Activated CD4-positive, alpha-beta T cell treated with anti-CD3 and anti-CD28 coated beads, Interleukin-2, amount 10 ng/mL, durations not matched to agents 7 days and 5 days (primary cell): ENCODE measurements around the gene TICAM2. TPM values are rescaled to one million over a fixed set of nuclear protein-coding genes. Genes with fewer than 3 reads are reported as not detected.

Experiments used
- CTCF ChIA-PET: fragments of 350-600 bp; sonication (Branson Sonifier 250); formaldehyde crosslinking; loops from one replicate; lab custom pipeline; 2021; ENCODE audit warnings: antibody characterized with exemption; lab: Charles Lee
- POLR2A ChIA-PET: fragments of 350-600 bp; sonication (Branson Sonifier 250); formaldehyde crosslinking; loops from one replicate; lab custom pipeline; 2021; ENCODE audit warnings: antibody characterized with exemption; lab: Charles Lee
- DNase-seq: peaks from one replicate; pipeline ENCODE4 v3.0.0-alpha.2; 2020
- H3K27ac Mint-ChIP-seq: one replicate; pipeline ENCODE4 v1.8.0; 2021; ENCODE audit warnings: mild to moderate bottlenecking, moderate library complexity, mixed read lengths
- H3K27me3 Mint-ChIP-seq: one replicate; pipeline ENCODE4 v1.8.0; 2021; ENCODE audit warnings: mixed read lengths
- H3K36me3 Mint-ChIP-seq: one replicate; pipeline ENCODE4 v1.8.0; 2021; ENCODE audit warnings: low read depth, mixed read lengths
- H3K4me1 Mint-ChIP-seq: one replicate; pipeline ENCODE4 v1.8.0; 2021; ENCODE audit warnings: mixed read lengths
- H3K4me3 Mint-ChIP-seq: one replicate; pipeline ENCODE4 v1.8.0; 2021; ENCODE audit warnings: mild to moderate bottlenecking, moderate library complexity, mixed read lengths
- H3K9me3 Mint-ChIP-seq: one replicate; pipeline ENCODE4 v1.8.0; 2021; ENCODE audit warnings: mixed read lengths
- total RNA-seq, 2 experiments: library from RNA; stranded (reverse); gene quantifications; one replicate each; pipeline ENCODE4 v1.2.3, GENCODE V29; 2021

The TICAM2 gene
- total RNA-seq, 2 experiments from 2014 or later, result 1.1 to 1.4 TPM

GRCh38 chr5:115627295-115627865, 25.1 kb upstream of the TICAM2 start:
- CTCF ChIA-PET, result interaction anchor here (0.6 to 0.7 kb wide), 2 partner anchors 232 to 1939 kb away, joined by 4 read pairs; no protein-coding TSS in a partner anchor
- Mint-ChIP-seq H3K27ac (no peak overlapping the region), H3K36me3 (peaks cover 3% of the 10 kb centered on the region), H3K4me1 (peaks cover 19% of the 10 kb centered on the region), H3K9me3 (no peaks in the 10 kb centered on the region), H3K4me3 (no peak overlapping the region), H3K27me3 (peaks cover 10% of the 10 kb centered on the region)
- POLR2A ChIA-PET, result no interaction called here
- no peak for DNase-seq

- no peak for DNase-seq
- H3K27ac Mint-ChIP-seq, result no peak overlapping the region
- no peak overlapping the region for H3K4me3 Mint-ChIP-seq
- no peaks in the 10 kb centered on the region for H3K9me3 Mint-ChIP-seq
- H3K36me3 Mint-ChIP-seq, result peaks cover 7% of the 10 kb centered on the region
- H3K27me3 Mint-ChIP-seq, result peaks cover 5% of the 10 kb centered on the region
- ChIA-PET POLR2A (no interaction called here), CTCF (interaction anchor here (0.6 kb wide), 1 partner anchor 1938 kb away, joined by 4 read pairs; no protein-coding TSS in a partner anchor)
- peaks cover 24% of the 10 kb centered on the region for H3K4me1 Mint-ChIP-seq
Measured at GRCh38 chr5:115626445-115626823, 24.2 kb upstream of the TICAM2 start.

GRCh38 chr5:115625579-115626444, 23.5 kb upstream of the TICAM2 start, which contains the start of gene TMED7:
Gene TMED7 (minus strand): TSS chr5:115626036. CDS start chr5:115625792, 244 bp downstream.
- CTCF ChIA-PET, result interaction anchor here (0.7 to 3.2 kb wide), 3 partner anchors 9 to 214 kb away, joined by 3 to 13 read pairs (median 13); no protein-coding TSS in a partner anchor
- peak; percentile 99 for DNase-seq
- H3K9me3 Mint-ChIP-seq, result no peaks in the 10 kb centered on the region
- no peak within 1 kb of the TSS for H3K4me3 Mint-ChIP-seq
- POLR2A ChIA-PET, result no interaction called here
- H3K4me1 Mint-ChIP-seq, result peaks cover 28% of the 10 kb centered on the region
- H3K27ac Mint-ChIP-seq, result no peak within 1 kb of the TSS
- peaks cover 3% of the 10 kb centered on the region for H3K27me3 Mint-ChIP-seq
- H3K36me3 Mint-ChIP-seq, result peaks cover 7% of the 10 kb centered on the region

- peaks cover 3% of the 10 kb centered on the region for H3K27me3 Mint-ChIP-seq
- DNase-seq, result no peak
- H3K9me3 Mint-ChIP-seq, result no peaks in the 10 kb centered on the region
- ChIA-PET CTCF (interaction anchor here (0.7 to 3.2 kb wide), 3 partner anchors 9 to 215 kb away, joined by 3 to 13 read pairs (median 13); no protein-coding TSS in a partner anchor), POLR2A (no interaction called here)
- H3K4me1 Mint-ChIP-seq, result peaks cover 28% of the 10 kb centered on the region
- no peak overlapping the region for H3K4me3 Mint-ChIP-seq
- peaks cover 13% of the 10 kb centered on the region for H3K36me3 Mint-ChIP-seq
- H3K27ac Mint-ChIP-seq, result no peak overlapping the region
Measured at GRCh38 chr5:115624994-115625393, 22.7 kb upstream of the TICAM2 start.

GRCh38 chr5:115623658-115624057, 21.4 kb upstream of the TICAM2 start:
- H3K36me3 Mint-ChIP-seq, result peaks cover 23% of the 10 kb centered on the region
- H3K4me3 Mint-ChIP-seq, result no peak overlapping the region
- H3K4me1 Mint-ChIP-seq, result peaks cover 30% of the 10 kb centered on the region
- CTCF ChIA-PET, result interaction anchor here (1.0 to 3.2 kb wide), 4 partner anchors 10 to 219 kb away, joined by 3 to 13 read pairs (median 4); no protein-coding TSS in a partner anchor
- no peaks in the 10 kb centered on the region for H3K27me3 Mint-ChIP-seq
- no peak for DNase-seq
- no peaks in the 10 kb centered on the region for H3K9me3 Mint-ChIP-seq
- POLR2A ChIA-PET, result no interaction called here
- H3K27ac Mint-ChIP-seq, result no peak overlapping the region

- CTCF ChIA-PET, result no interaction called here
- peaks cover 25% of the 10 kb centered on the region for H3K4me1 Mint-ChIP-seq
- H3K36me3 Mint-ChIP-seq, result peaks cover 36% of the 10 kb centered on the region
- no peak for DNase-seq
- H3K4me3 Mint-ChIP-seq, result no peak overlapping the region
- POLR2A ChIA-PET, result no interaction called here
- H3K27ac Mint-ChIP-seq, result no peak overlapping the region
- no peaks in the 10 kb centered on the region for H3K27me3 Mint-ChIP-seq
- no peaks in the 10 kb centered on the region for H3K9me3 Mint-ChIP-seq
Measured at GRCh38 chr5:115621365-115621900, 19.2 kb upstream of the TICAM2 start.

- DNase-seq, result no peak
- peaks cover 46% of the 10 kb centered on the region for H3K36me3 Mint-ChIP-seq
- ChIA-PET CTCF (interaction anchor here (0.6 to 3.1 kb wide), 2 partner anchors 8 to 209 kb away, joined by 4 to 13 read pairs; partner anchors contain the start of gene TMED7), POLR2A (no interaction called here)
- no peak overlapping the region for H3K4me3 Mint-ChIP-seq
- no peaks in the 10 kb centered on the region for H3K9me3 Mint-ChIP-seq
- no peak overlapping the region for H3K27ac Mint-ChIP-seq
- H3K4me1 Mint-ChIP-seq, result peaks cover 10% of the 10 kb centered on the region
- H3K27me3 Mint-ChIP-seq, result no peaks in the 10 kb centered on the region
Measured at GRCh38 chr5:115616892-115617291, 14.6 kb upstream of the TICAM2 start.

GRCh38 chr5:115616472-115616871, 14.2 kb upstream of the TICAM2 start:
- ChIA-PET CTCF (interaction anchor here (0.6 to 3.1 kb wide), 2 partner anchors 9 to 209 kb away, joined by 4 to 13 read pairs; partner anchors contain the start of gene TMED7), POLR2A (no interaction called here)
- peaks cover 46% of the 10 kb centered on the region for H3K36me3 Mint-ChIP-seq
- H3K4me1 Mint-ChIP-seq, result peaks cover 9% of the 10 kb centered on the region
- no peaks in the 10 kb centered on the region for H3K9me3 Mint-ChIP-seq
- no peak overlapping the region for H3K27ac Mint-ChIP-seq
- no peaks in the 10 kb centered on the region for H3K27me3 Mint-ChIP-seq
- H3K4me3 Mint-ChIP-seq, result no peak overlapping the region
- no peak for DNase-seq

GRCh38 chr5:115611873-115612272, 9.6 kb upstream of the TICAM2 start:
- no peak for DNase-seq
- ChIA-PET CTCF (interaction anchor here (0.9 kb wide), 1 partner anchor 10 kb away, joined by 4 read pairs; no protein-coding TSS in a partner anchor), POLR2A (no interaction called here)
- no peaks in the 10 kb centered on the region for H3K9me3 Mint-ChIP-seq
- H3K27me3 Mint-ChIP-seq, result no peaks in the 10 kb centered on the region
- H3K4me3 Mint-ChIP-seq, result no peak overlapping the region
- peaks cover 7% of the 10 kb centered on the region for H3K4me1 Mint-ChIP-seq
- H3K36me3 Mint-ChIP-seq, result peaks cover 30% of the 10 kb centered on the region
- no peak overlapping the region for H3K27ac Mint-ChIP-seq

GRCh38 chr5:115607935-115608334, 5.7 kb upstream of the TICAM2 start:
- H3K27ac Mint-ChIP-seq, result no peak overlapping the region
- CTCF ChIA-PET, result no interaction called here
- DNase-seq, result no peak
- peaks cover 31% of the 10 kb centered on the region for H3K36me3 Mint-ChIP-seq
- no peak overlapping the region for H3K4me3 Mint-ChIP-seq
- H3K27me3 Mint-ChIP-seq, result no peaks in the 10 kb centered on the region
- peaks cover 9% of the 10 kb centered on the region for H3K4me1 Mint-ChIP-seq
- no peaks in the 10 kb centered on the region for H3K9me3 Mint-ChIP-seq
- POLR2A ChIA-PET, result no interaction called here

- Mint-ChIP-seq H3K36me3 (peaks cover 37% of the 10 kb centered on the region), H3K9me3 (no peaks in the 10 kb centered on the region), H3K27me3 (no peaks in the 10 kb centered on the region), H3K4me1 (peaks cover 19% of the 10 kb centered on the region), H3K4me3 (no peak overlapping the region), H3K27ac (no peak overlapping the region)
- no peak for DNase-seq
- ChIA-PET POLR2A (no interaction called here), CTCF (interaction anchor here (0.7 kb wide), 1 partner anchor 13 kb away, joined by 3 read pairs; no protein-coding TSS in a partner anchor)
Measured at GRCh38 chr5:115605436-115605835, 3.2 kb upstream of the TICAM2 start.

- ChIA-PET POLR2A (no interaction called here), CTCF (interaction anchor here (0.6 to 2.5 kb wide), 3 partner anchors 12 to 21 kb away, joined by 3 to 11 read pairs (median 6); no protein-coding TSS in a partner anchor)
- peak overlapping the region; percentile 75 for H3K27ac Mint-ChIP-seq
- H3K4me1 Mint-ChIP-seq, result peaks cover 24% of the 10 kb centered on the region
- DNase-seq, result no peak
- H3K4me3 Mint-ChIP-seq, result peak overlapping the region; percentile 49
- H3K36me3 Mint-ChIP-seq, result peaks cover 34% of the 10 kb centered on the region
- H3K27me3 Mint-ChIP-seq, result no peaks in the 10 kb centered on the region
- H3K9me3 Mint-ChIP-seq, result no peaks in the 10 kb centered on the region
Measured at GRCh38 chr5:115602591-115603125, 379 bp upstream of the TICAM2 start.
